ENCODE data around the gene CNFN.

CNFN gene

GRCh38 chr19:42400404-42400803, 10.3 kb upstream of the CNFN start:
- no peak overlapping the region for H4K8ac ChIP-seq (ENCODE audit: low read length)
- H3K9ac ChIP-seq (ENCODE audit: low read length): no peak overlapping the region
- H2BK12ac ChIP-seq (ENCODE audit: low read length in 2 of 2): no peak overlapping the region
- no peak overlapping the region for H2BK5ac ChIP-seq (ENCODE audit: low read depth, low read length, poor library complexity, severe bottlenecking)
- no peak overlapping the region for H2AK5ac ChIP-seq (ENCODE audit: low read length, severe bottlenecking)
- H3K4me2 ChIP-seq (ENCODE audit: low read length, poor library complexity, severe bottlenecking): no peak overlapping the region
- H2BK15ac ChIP-seq (ENCODE audit: low read depth, poor library complexity, severe bottlenecking): no peak overlapping the region
- H3K9me3 ChIP-seq (ENCODE audit: control insufficient read depth, low read length): no peaks in the 10 kb centered on the region
- H3K18ac ChIP-seq (ENCODE audit: low read depth in 1 of 2, low read length in 2 of 2): no peak overlapping the region
- no peak overlapping the region for H4K91ac ChIP-seq (ENCODE audit: low read length)
- H3K27ac ChIP-seq (ENCODE audit: low read length, poor library complexity, severe bottlenecking): no peak overlapping the region
- no peak overlapping the region for H3K23ac ChIP-seq (ENCODE audit: low read length in 2 of 2)
- no peak overlapping the region for H2AFZ ChIP-seq (ENCODE audit: low read depth, low read length)
- 93% methylated on average over 1 of the region's 1 CpG for WGBS
- peaks cover 24% of the 10 kb centered on the region for H3K4me1 ChIP-seq (ENCODE audit: control insufficient read depth, insufficient read depth, low read depth, low read length)
- peaks cover 0 to 5% of the 10 kb centered on the region in 2 experiments for H3K36me3 ChIP-seq (ENCODE audit: control insufficient read depth in 1 of 2, insufficient read depth in 2 of 2, low read depth in 1 of 2, low read length in 2 of 2)
- H3K27me3 ChIP-seq (ENCODE audit: control insufficient read depth in 1 of 2, insufficient read depth in 1 of 2, low read length in 2 of 2): no peaks in the 10 kb centered on the region
- no peak overlapping the region for H3K4me3 ChIP-seq (ENCODE audit: insufficient read depth in 1 of 2, low read depth in 1 of 2, low read length in 2 of 2)
- DNase-seq: no peak
- no peak overlapping the region for H2BK120ac ChIP-seq (ENCODE audit: low read depth, low read length)
- H3K4ac ChIP-seq (ENCODE audit: low read depth in 1 of 2, low read length in 2 of 2): no peak overlapping the region
- no peak overlapping the region for H3K14ac ChIP-seq (ENCODE audit: low read length in 2 of 2)
- peaks cover 21% of the 10 kb centered on the region for H3K79me1 ChIP-seq (replicated peaks; ENCODE audit: low read length, poor library complexity, severe bottlenecking)

DNA sequence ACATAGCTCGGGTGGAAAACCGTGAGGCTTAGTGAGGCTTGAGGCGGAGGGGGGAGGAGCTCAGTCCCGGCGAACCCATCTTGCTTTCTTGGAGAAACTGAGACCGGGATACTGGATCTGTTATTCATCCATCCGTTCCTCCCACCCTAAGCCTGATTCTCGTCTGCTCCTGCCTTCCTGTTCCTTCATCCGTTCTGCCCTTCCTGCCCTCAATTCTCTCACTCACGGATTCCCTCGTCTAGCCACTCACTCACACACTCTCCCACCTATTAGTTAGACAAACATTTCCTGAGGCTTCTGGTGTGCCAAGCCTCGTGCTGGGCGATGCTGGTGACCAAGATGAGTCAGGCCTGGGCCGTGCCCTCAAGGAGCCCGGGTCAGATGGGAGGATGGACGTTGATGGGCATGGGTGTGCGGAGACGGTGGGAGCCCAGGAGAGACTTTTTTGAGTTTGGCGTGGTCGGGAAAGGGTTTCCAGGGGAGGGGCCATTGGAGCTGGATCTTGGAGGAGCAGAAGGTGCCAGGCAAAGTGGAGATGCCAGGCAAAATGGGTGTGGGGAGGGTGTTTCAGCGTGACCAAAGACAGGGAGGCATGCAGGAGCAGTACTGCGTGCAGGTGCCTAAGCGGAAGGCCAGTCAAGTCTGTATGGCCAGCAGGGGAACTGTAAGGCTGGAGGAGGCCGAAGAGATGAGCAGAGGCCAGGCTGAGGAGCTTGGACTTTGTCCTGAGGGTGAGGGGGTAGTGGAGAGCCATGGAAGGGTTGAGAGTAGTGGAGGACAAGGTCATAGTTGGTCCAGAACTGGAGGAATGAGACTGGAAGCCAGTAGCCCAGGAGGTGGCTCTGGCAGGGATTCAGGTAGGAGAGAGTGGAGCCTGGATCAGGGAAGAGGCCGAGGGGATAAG, 7.4 kb upstream of the CNFN start:
- no peaks in the 10 kb centered on the region for H3K9me3 ChIP-seq (ENCODE audit: control insufficient read depth, low read length)
- H2BK120ac ChIP-seq (ENCODE audit: low read depth, low read length): no peak overlapping the region
- H3K79me1 ChIP-seq (replicated peaks; ENCODE audit: low read length, poor library complexity, severe bottlenecking): peaks cover 20% of the 10 kb centered on the region
- H2AFZ ChIP-seq (ENCODE audit: low read depth, low read length): peak overlapping the region; percentile 3
- peaks cover 0 to 5% of the 10 kb centered on the region in 2 experiments for H3K27me3 ChIP-seq (ENCODE audit: control insufficient read depth in 1 of 2, insufficient read depth in 1 of 2, low read length in 2 of 2)
- H3K4me1 ChIP-seq (ENCODE audit: control insufficient read depth, insufficient read depth, low read depth, low read length): peaks cover 22% of the 10 kb centered on the region
- peak overlapping the region in 1 of 2 experiments; percentile 2 for H3K4ac ChIP-seq (ENCODE audit: low read depth in 1 of 2, low read length in 2 of 2)
- no peak for DNase-seq
- peak overlapping the region in 1 of 2 experiments; percentile 45 for H3K14ac ChIP-seq (ENCODE audit: low read length in 2 of 2)
- H3K4me3 ChIP-seq (ENCODE audit: insufficient read depth in 1 of 2, low read depth in 1 of 2, low read length in 2 of 2): peak overlapping the region; percentile 53 to 86
- peak overlapping the region; percentile 89 for H4K8ac ChIP-seq (ENCODE audit: low read length)
- peak overlapping the region; percentile 30 for H2BK15ac ChIP-seq (ENCODE audit: low read depth, poor library complexity, severe bottlenecking)
- H2BK12ac ChIP-seq (ENCODE audit: low read length in 2 of 2): no peak overlapping the region
- peak overlapping the region; percentile 5 to 48 for H3K18ac ChIP-seq (ENCODE audit: low read depth in 1 of 2, low read length in 2 of 2)
- peak overlapping the region in 1 of 2 experiments; percentile 17 for H3K23ac ChIP-seq (ENCODE audit: low read length in 2 of 2)
- peak overlapping the region; percentile 57 for H2AK5ac ChIP-seq (ENCODE audit: low read length, severe bottlenecking)
- H2BK5ac ChIP-seq (ENCODE audit: low read depth, low read length, poor library complexity, severe bottlenecking): no peak overlapping the region
- peak overlapping the region; percentile 37 for H4K91ac ChIP-seq (ENCODE audit: low read length)
- H3K27ac ChIP-seq (ENCODE audit: low read length, poor library complexity, severe bottlenecking): peak overlapping the region; percentile 65
- 28% methylated on average over 23 of the region's 25 CpGs for WGBS
- H3K36me3 ChIP-seq (ENCODE audit: control insufficient read depth in 1 of 2, insufficient read depth in 2 of 2, low read depth in 1 of 2, low read length in 2 of 2): peaks cover 0 to 5% of the 10 kb centered on the region in 2 experiments
- peak overlapping the region; percentile 92 for H3K9ac ChIP-seq (ENCODE audit: low read length)
- H3K4me2 ChIP-seq (ENCODE audit: low read length, poor library complexity, severe bottlenecking): peak overlapping the region; percentile 55

DNA sequence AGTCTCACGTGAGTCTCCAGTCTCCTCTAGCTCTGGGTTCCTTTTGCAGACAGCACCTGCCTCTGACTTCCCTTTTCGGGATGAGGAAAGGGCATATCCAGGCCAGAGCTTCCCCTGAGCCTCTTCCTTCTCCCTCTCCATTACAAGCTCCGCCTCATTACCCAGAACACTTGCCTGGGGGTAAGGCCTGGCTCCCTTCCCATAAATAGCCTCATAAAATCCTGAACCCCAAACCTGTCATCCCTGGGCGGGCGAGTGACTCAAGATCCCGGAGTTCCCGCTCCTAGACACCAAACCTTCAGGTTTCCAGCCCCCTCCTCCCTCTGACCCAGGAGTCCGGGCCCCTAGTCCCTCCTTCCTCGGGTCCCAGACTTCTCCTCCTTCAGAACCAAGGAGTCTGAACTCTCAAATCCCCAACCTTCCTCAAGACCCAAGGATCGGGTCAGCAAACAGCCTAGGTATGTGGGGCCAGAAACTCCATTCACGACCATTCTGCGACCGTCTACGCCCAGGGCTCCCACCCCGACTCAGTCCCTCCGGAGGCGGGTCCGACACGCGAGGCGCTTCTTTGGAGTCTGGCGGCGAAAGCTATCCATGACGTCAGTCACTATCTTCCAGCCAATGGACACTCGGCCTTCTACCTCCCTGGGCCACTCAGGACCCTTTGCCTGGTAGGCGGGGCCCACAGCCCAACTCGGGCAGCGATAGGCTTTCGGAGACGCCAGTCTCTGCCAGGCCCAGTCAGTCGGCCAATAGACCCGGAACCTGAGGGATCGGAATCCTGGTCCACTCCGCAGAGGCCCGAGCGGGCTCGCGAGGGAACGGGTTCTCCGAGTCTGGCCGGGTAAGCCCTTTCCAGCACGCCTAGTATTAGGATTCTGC, 6.5 kb upstream of the CNFN start:
- Histone ChIP-seq H4K91ac (ENCODE audit: low read length) (peak overlapping the region; percentile 3), H3K18ac (ENCODE audit: low read depth in 1 of 2, low read length in 2 of 2) (peak overlapping the region; percentile 5 to 37), H2BK120ac (ENCODE audit: low read depth, low read length) (peak overlapping the region; percentile 19), H3K9me3 (ENCODE audit: control insufficient read depth, low read length) (no peaks in the 10 kb centered on the region), H2AFZ (ENCODE audit: low read depth, low read length) (peak overlapping the region; percentile 83), H3K4me3 (ENCODE audit: insufficient read depth in 1 of 2, low read depth in 1 of 2, low read length in 2 of 2) (peak overlapping the region; percentile 58 to 86), H3K36me3 (ENCODE audit: control insufficient read depth in 1 of 2, insufficient read depth in 2 of 2, low read depth in 1 of 2, low read length in 2 of 2) (peaks cover 0 to 5% of the 10 kb centered on the region in 2 experiments), H2AK5ac (ENCODE audit: low read length, severe bottlenecking) (no peak overlapping the region), H3K27ac (ENCODE audit: low read length, poor library complexity, severe bottlenecking) (peak overlapping the region; percentile 77), H3K4ac (ENCODE audit: low read depth in 1 of 2, low read length in 2 of 2) (no peak overlapping the region), H2BK5ac (ENCODE audit: low read depth, low read length, poor library complexity, severe bottlenecking) (peak overlapping the region; percentile 53), H3K9ac (ENCODE audit: low read length) (peak overlapping the region; percentile 92), H3K79me1 (replicated peaks; ENCODE audit: low read length, poor library complexity, severe bottlenecking) (peaks cover 18% of the 10 kb centered on the region), H2BK15ac (ENCODE audit: low read depth, poor library complexity, severe bottlenecking) (peak overlapping the region; percentile 90), H3K14ac (ENCODE audit: low read length in 2 of 2) (no peak overlapping the region), H3K4me1 (ENCODE audit: control insufficient read depth, insufficient read depth, low read depth, low read length) (peaks cover 15% of the 10 kb centered on the region), H3K23ac (ENCODE audit: low read length in 2 of 2) (no peak overlapping the region), H3K27me3 (ENCODE audit: control insufficient read depth in 1 of 2, insufficient read depth in 1 of 2, low read length in 2 of 2) (peaks cover 7 to 12% of the 10 kb centered on the region in 2 experiments), H2BK12ac (ENCODE audit: low read length in 2 of 2) (peak overlapping the region in 1 of 2 experiments; percentile 64), H4K8ac (ENCODE audit: low read length) (peak overlapping the region; percentile 89), H3K4me2 (ENCODE audit: low read length, poor library complexity, severe bottlenecking) (peak overlapping the region; percentile 94)
- WGBS: 4% methylated on average over 42 of the region's 42 CpGs
- DNase-seq: peak; percentile 99

Measured in mesenchymal stem cell (in vitro differentiated cells and primary cell).